SK-N-SH treated with all-trans-retinoic acid at 6 μM for 48 hours (cell line): ENCODE measurements around the gene CPXM2.

Experiments used
- ARNTL ChIP-seq: fragments of 450-650 bp; formaldehyde crosslinking; IDR thresholded peaks from 2 replicates; pipeline ENCODE4 v1.5.0; 2020; ENCODE audit warnings: low read depth, mild to moderate bottlenecking, moderate library complexity, borderline replicate concordance
- BACH2 ChIP-seq: fragments of 250-450 bp; sonication (Bioruptor Pico); IDR thresholded peaks from 2 replicates; pipeline ENCODE4 v1.9.0; 2021; ENCODE audit warnings: mild to moderate bottlenecking, borderline replicate concordance
- CREB5 ChIP-seq: fragments of 250-450 bp; sonication (Bioruptor Pico); IDR thresholded peaks from 2 replicates; pipeline ENCODE4 v1.5.1; 2020; ENCODE audit warnings: low read depth, mild to moderate bottlenecking, moderate library complexity
- CSDC2 ChIP-seq: fragments of 250-450 bp; sonication (Bioruptor Pico); IDR thresholded peaks from 2 replicates; pipeline ENCODE4 v1.5.0; 2020; ENCODE audit warnings: mild to moderate bottlenecking, moderate library complexity
- PATZ1 ChIP-seq: fragments of 250-450 bp; sonication (Bioruptor Pico); IDR thresholded peaks from 2 replicates; pipeline ENCODE4 v1.8.0; 2020; ENCODE audit warnings: mild to moderate bottlenecking, moderate library complexity, borderline replicate concordance
- POU6F1 ChIP-seq: fragments of 250-450 bp; sonication (Bioruptor Pico); IDR thresholded peaks from 2 replicates; pipeline ENCODE4 v1.8.0; 2021; ENCODE audit warnings: low read depth, mild to moderate bottlenecking, moderate library complexity, borderline replicate concordance
- RARB ChIP-seq: fragments of 250-450 bp; sonication (Bioruptor Pico); IDR thresholded peaks from 2 replicates; pipeline ENCODE4 v1.8.0; 2021; ENCODE audit warnings: mild to moderate bottlenecking, moderate library complexity
- TOX ChIP-seq: fragments of 250-450 bp; sonication (Bioruptor Pico); IDR thresholded peaks from 2 replicates; pipeline ENCODE4 v1.8.0; 2021; ENCODE audit warnings: mild to moderate bottlenecking, moderate library complexity, borderline replicate concordance
- TSHZ2 ChIP-seq: fragments of 250-450 bp; sonication (Bioruptor Pico); IDR thresholded peaks from 2 replicates; pipeline ENCODE4 v1.5.0; 2020; ENCODE audit warnings: mild to moderate bottlenecking, moderate library complexity
- ZC3H10 ChIP-seq: fragments of 250-450 bp; sonication (Bioruptor Pico); IDR thresholded peaks from 2 replicates; pipeline ENCODE4 v1.5.1; 2021; ENCODE audit warnings: mild to moderate bottlenecking, moderate library complexity
- ZFP3 ChIP-seq: fragments of 250-450 bp; sonication (Bioruptor Pico); IDR thresholded peaks from 2 replicates; pipeline ENCODE4 v1.5.0; 2020; ENCODE audit warnings: mild to moderate bottlenecking, moderate library complexity
- ZFP30 ChIP-seq: fragments of 450-650 bp; formaldehyde crosslinking; IDR thresholded peaks from 2 replicates; pipeline ENCODE4 v1.5.0; 2022; ENCODE audit warnings: mild to moderate bottlenecking, moderate library complexity
- ZNF70 ChIP-seq: fragments of 450-650 bp; formaldehyde crosslinking; IDR thresholded peaks from 2 replicates; pipeline ENCODE4 v1.5.0; 2020; ENCODE audit warnings: mild to moderate bottlenecking, moderate library complexity
- ZNF8 ChIP-seq: fragments of 450-650 bp; formaldehyde crosslinking; IDR thresholded peaks from 2 replicates; pipeline ENCODE4 v1.5.0; 2020; ENCODE audit warnings: mild to moderate bottlenecking, moderate library complexity

GRCh38 chr10:123882681-123883445 is 8.7 kb downstream of the CPXM2 start:
- TF ChIP-seq ZC3H10 (CRISPR knock-in tag) (no peak), ARNTL (CRISPR knock-in tag) (no peak), PATZ1 (no peak), BACH2 (no peak), TSHZ2 (CRISPR knock-in tag) (no peak), RARB (CRISPR knock-in tag) (no peak), ZFP30 (CRISPR knock-in tag) (no peak), ZNF8 (no peak), ZNF70 (CRISPR knock-in tag) (no peak), CSDC2 (CRISPR knock-in tag) (no peak), ZFP3 (CRISPR knock-in tag) (no peak), CREB5 (CRISPR knock-in tag) (no peak), POU6F1 (CRISPR knock-in tag) (no peak), TOX (no peak)
